WTC11 (cell line): Measurements from ENCODE around the gene NTN3.

Experiments
- ATF1 ChIP-seq: sonication (generic); formaldehyde crosslinking; IDR thresholded peaks from 2 replicates; pipeline ENCODE4 v1.8.1; 2023; ENCODE audit warnings: mild to moderate bottlenecking, moderate library complexity, missing genetic modification reagents
- ATF3 ChIP-seq: sonication (generic); formaldehyde crosslinking; conservative IDR thresholded peaks from 2 replicates; pipeline ENCODE4 v1.8.1; 2022; ENCODE audit warnings: mild to moderate bottlenecking, missing genetic modification reagents
- CTCF ChIP-seq: fragments of 200-600 bp; IDR thresholded peaks from 2 replicates; pipeline ENCODE4 v1.8.0; 2022; ENCODE audit warnings: antibody characterized with exemption
- FOXK1 ChIP-seq: sonication (generic); formaldehyde crosslinking; IDR thresholded peaks from 2 replicates; pipeline ENCODE4 v1.8.0; 2022; ENCODE audit warnings: mild to moderate bottlenecking, moderate library complexity, missing genetic modification reagents
- NR3C1 ChIP-seq: sonication (generic); formaldehyde crosslinking; conservative IDR thresholded peaks from 2 replicates; pipeline ENCODE4 v1.8.1; 2023; ENCODE audit warnings: low read depth, mild to moderate bottlenecking, missing genetic modification reagents
- PRDM15 ChIP-seq: sonication (generic); formaldehyde crosslinking; IDR thresholded peaks from 2 replicates; pipeline ENCODE4 v1.8.0; 2022; ENCODE audit warnings: missing genetic modification reagents
- SMAD4 ChIP-seq: sonication (generic); formaldehyde crosslinking; IDR thresholded peaks from 2 replicates; pipeline ENCODE4 v1.8.0; 2022; ENCODE audit warnings: mild to moderate bottlenecking, missing genetic modification reagents
- SP1 ChIP-seq: sonication (generic); formaldehyde crosslinking; conservative IDR thresholded peaks from 2 replicates; pipeline ENCODE4 v1.8.1; 2022; ENCODE audit warnings: missing genetic modification reagents
- USF1 ChIP-seq: sonication (generic); formaldehyde crosslinking; IDR thresholded peaks from 2 replicates; pipeline ENCODE4 v1.8.0; 2022; ENCODE audit warnings: mild to moderate bottlenecking, missing genetic modification reagents

- TF ChIP-seq CTCF, result no peak
- TF ChIP-seq FOXK1, result no peak
- no peak for TF ChIP-seq NR3C1 (CRISPR knock-in tag)
- no peak for TF ChIP-seq SMAD4 (CRISPR knock-in tag)
- TF ChIP-seq SP1, result no peak
- no peak for TF ChIP-seq ATF1 (CRISPR knock-in tag)
- no peak for TF ChIP-seq USF1
- TF ChIP-seq ATF3, result no peak
- no peak for TF ChIP-seq PRDM15 (CRISPR knock-in tag)
Measured at GRCh38 chr16:2451851-2452320, 19.2 kb upstream of the NTN3 start.
